ENCODE results near the gene POLDIP3. TPM values are rescaled to one million over a fixed set of nuclear protein-coding genes. Genes with fewer than 3 reads are reported as not detected.
A peak's percentile ranks its signal among the peaks of the same experiment; 100 is the strongest.

POLDIP3 gene
- 24.1 and 31.0 TPM in 2 replicates for total RNA-seq
- polyA plus RNA-seq = 28.2 and 38.6 TPM in 2 replicates
- 42.1 and 51.2 TPM in 2 replicates for polyA plus RNA-seq (2012)
- 44.9 and 57.2 TPM in 2 replicates for polyA minus RNA-seq (ENCODE audit: low replicate concordance)

- peak within 1 kb of the TSS; percentile 97 for H3K27ac ChIP-seq (ENCODE audit: insufficient read depth, low read length)
- peaks cover 42% of the 10 kb centered on the region for H3K79me2 ChIP-seq (ENCODE audit: control insufficient read depth, insufficient read depth, low read length)
- H2AFZ ChIP-seq (ENCODE audit: low read length) = peak within 1 kb of the TSS; percentile 61
- TF ChIP-seq, protein P1, sequence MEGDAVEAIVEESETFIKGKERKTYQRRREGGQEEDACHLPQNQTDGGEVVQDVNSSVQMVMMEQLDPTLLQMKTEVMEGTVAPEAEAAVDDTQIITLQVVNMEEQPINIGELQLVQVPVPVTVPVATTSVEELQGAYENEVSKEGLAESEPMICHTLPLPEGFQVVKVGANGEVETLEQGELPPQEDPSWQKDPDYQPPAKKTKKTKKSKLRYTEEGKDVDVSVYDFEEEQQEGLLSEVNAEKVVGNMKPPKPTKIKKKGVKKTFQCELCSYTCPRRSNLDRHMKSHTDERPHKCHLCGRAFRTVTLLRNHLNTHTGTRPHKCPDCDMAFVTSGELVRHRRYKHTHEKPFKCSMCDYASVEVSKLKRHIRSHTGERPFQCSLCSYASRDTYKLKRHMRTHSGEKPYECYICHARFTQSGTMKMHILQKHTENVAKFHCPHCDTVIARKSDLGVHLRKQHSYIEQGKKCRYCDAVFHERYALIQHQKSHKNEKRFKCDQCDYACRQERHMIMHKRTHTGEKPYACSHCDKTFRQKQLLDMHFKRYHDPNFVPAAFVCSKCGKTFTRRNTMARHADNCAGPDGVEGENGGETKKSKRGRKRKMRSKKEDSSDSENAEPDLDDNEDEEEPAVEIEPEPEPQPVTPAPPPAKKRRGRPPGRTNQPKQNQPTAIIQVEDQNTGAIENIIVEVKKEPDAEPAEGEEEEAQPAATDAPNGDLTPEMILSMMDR (conservative IDR thresholded peaks at IDR 0.05 in 1 of 2, IDR thresholded peaks at IDR 0.05 in 1 of 2; ENCODE audit: low read depth in 1 of 2, low read length in 2 of 2) = peak in 1 of 2 donors; percentile 21
- TF ChIP-seq EZH2 (IDR thresholded peaks at IDR 0.05; ENCODE audit: low read length, missing control alignments) = no peak
- H3K36me3 ChIP-seq (ENCODE audit: control insufficient read depth, insufficient read depth, low read length) = peaks cover under 1% of the 10 kb centered on the region
- H3K4me3 ChIP-seq (replicated peaks in 1 of 4; ENCODE audit: control extremely low read depth in 1 of 4, insufficient read depth in 1 of 4, low read depth in 3 of 4, low read length in 4 of 4) = peak within 1 kb of the TSS; percentile 66 to 84 (median 76)
- no peaks in the 10 kb centered on the region for H4K20me1 ChIP-seq (ENCODE audit: control insufficient read depth, extremely low read depth, insufficient read depth, low read length)
- DNase-seq (ENCODE audit: low read depth in 2 of 2) = peak; percentile 96 to 99
- peak within 1 kb of the TSS; percentile 96 for H3K9ac ChIP-seq (ENCODE audit: insufficient read depth, low read length)
- H3K9me3 ChIP-seq (ENCODE audit: control insufficient read depth, insufficient read depth, low read depth, low read length) = no peaks in the 10 kb centered on the region
- peaks cover 22% of the 10 kb centered on the region for H3K4me1 ChIP-seq (ENCODE audit: control insufficient read depth, extremely low read depth, insufficient read depth, low read length)
- H3K4me2 ChIP-seq (ENCODE audit: extremely low read depth, insufficient read depth, low read length) = peak within 1 kb of the TSS; percentile 89
- H3K27me3 ChIP-seq (ENCODE audit: control insufficient read depth, insufficient read depth, low read length) = no peaks in the 10 kb centered on the region
Observed at GRCh38 chr22:42614312-42615091, at the start of gene POLDIP3. Gene POLDIP3, minus strand, starts transcription at chr22:42614883. Its CDS starts 26 bp downstream, at chr22:42614857.

GRCh38 chr22:42661985-42662831 lies 47.5 kb upstream of the POLDIP3 start:
- no peak for TF ChIP-seq EZH2 (IDR thresholded peaks at IDR 0.05; ENCODE audit: low read length, missing control alignments)
- TF ChIP-seq, protein P1 (conservative IDR thresholded peaks at IDR 0.05 in 1 of 2, IDR thresholded peaks at IDR 0.05 in 1 of 2; ENCODE audit: low read depth in 1 of 2, low read length in 2 of 2) = peak; percentile 69 to 82
- Histone ChIP-seq H3K36me3 (ENCODE audit: control insufficient read depth, insufficient read depth, low read length) (no peaks in the 10 kb centered on the region), H3K4me2 (ENCODE audit: extremely low read depth, insufficient read depth, low read length) (peak overlapping the region; percentile 94), H3K27me3 (ENCODE audit: control insufficient read depth, insufficient read depth, low read length) (no peaks in the 10 kb centered on the region), H3K79me2 (ENCODE audit: control insufficient read depth, insufficient read depth, low read length) (no peaks in the 10 kb centered on the region), H3K4me3 (replicated peaks in 1 of 4; ENCODE audit: control extremely low read depth in 1 of 4, insufficient read depth in 1 of 4, low read depth in 3 of 4, low read length in 4 of 4) (peak overlapping the region; percentile 53 to 58 (median 54)), H2AFZ (ENCODE audit: low read length) (peak overlapping the region; percentile 92), H3K9me3 (ENCODE audit: control insufficient read depth, insufficient read depth, low read depth, low read length) (no peaks in the 10 kb centered on the region), H4K20me1 (ENCODE audit: control insufficient read depth, extremely low read depth, insufficient read depth, low read length) (no peaks in the 10 kb centered on the region), H3K9ac (ENCODE audit: insufficient read depth, low read length) (peak overlapping the region; percentile 70), H3K27ac (ENCODE audit: insufficient read depth, low read length) (no peak overlapping the region), H3K4me1 (ENCODE audit: control insufficient read depth, extremely low read depth, insufficient read depth, low read length) (no peaks in the 10 kb centered on the region)
- DNase-seq (ENCODE audit: low read depth in 2 of 2) = peak; percentile 36 to 60

DNA sequence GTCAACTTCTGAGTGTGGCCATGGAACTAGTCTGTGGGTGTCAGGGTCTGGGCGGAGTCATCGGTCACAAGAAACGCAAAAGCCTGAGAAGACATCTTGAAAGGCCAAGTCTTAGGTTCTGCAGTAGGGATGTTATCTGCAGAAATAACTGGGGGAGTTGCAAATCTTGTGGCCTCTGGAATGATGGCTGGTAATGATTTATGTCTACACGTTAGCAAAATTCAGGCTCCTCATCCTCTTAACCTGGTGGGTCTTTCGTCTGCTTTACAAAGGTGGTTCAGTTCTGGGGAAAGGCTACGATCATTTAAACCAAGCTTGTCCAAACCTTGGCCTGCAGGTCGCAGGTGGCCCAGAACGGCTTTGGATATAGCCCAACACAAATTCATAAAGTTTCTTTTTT lies 41.9 kb upstream of the POLDIP3 start:
- TF ChIP-seq, protein P1 (conservative IDR thresholded peaks at IDR 0.05 in 1 of 2, IDR thresholded peaks at IDR 0.05 in 1 of 2; ENCODE audit: low read depth in 1 of 2, low read length in 2 of 2) = no peak
- TF ChIP-seq EZH2 (IDR thresholded peaks at IDR 0.05; ENCODE audit: low read length, missing control alignments) = no peak
- H4K20me1 ChIP-seq (ENCODE audit: control insufficient read depth, extremely low read depth, insufficient read depth, low read length) = no peaks in the 10 kb centered on the region
- H3K4me3 ChIP-seq (replicated peaks in 1 of 4; ENCODE audit: control extremely low read depth in 1 of 4, insufficient read depth in 1 of 4, low read depth in 3 of 4, low read length in 4 of 4) = no peak overlapping the region
- DNase-seq (ENCODE audit: low read depth in 2 of 2) = no peak
- H2AFZ ChIP-seq (ENCODE audit: low read length) = no peak overlapping the region
- H3K79me2 ChIP-seq (ENCODE audit: control insufficient read depth, insufficient read depth, low read length) = no peaks in the 10 kb centered on the region
- H3K4me2 ChIP-seq (ENCODE audit: extremely low read depth, insufficient read depth, low read length) = no peak overlapping the region
- H3K4me1 ChIP-seq (ENCODE audit: control insufficient read depth, extremely low read depth, insufficient read depth, low read length) = no peaks in the 10 kb centered on the region
- no peaks in the 10 kb centered on the region for H3K36me3 ChIP-seq (ENCODE audit: control insufficient read depth, insufficient read depth, low read length)
- H3K9ac ChIP-seq (ENCODE audit: insufficient read depth, low read length) = no peak overlapping the region
- H3K27me3 ChIP-seq (ENCODE audit: control insufficient read depth, insufficient read depth, low read length) = no peaks in the 10 kb centered on the region
- H3K27ac ChIP-seq (ENCODE audit: insufficient read depth, low read length) = no peak overlapping the region
- no peaks in the 10 kb centered on the region for H3K9me3 ChIP-seq (ENCODE audit: control insufficient read depth, insufficient read depth, low read depth, low read length)
